Psoas muscle (tissue), 8 donors: ENCODE results near the gene FERD3L. TPM values are rescaled to one million over a fixed set of nuclear protein-coding genes. Genes with fewer than 3 reads are reported as not detected.
"Not testable (repeated sequence)": the region's sequence is repeated elsewhere in the genome, so short reads cannot be mapped to it uniquely, and the experiment has no call there.

ENCODE experiments used
- ATAC-seq, 4 donors: fragments of 200-7000 bp; cut with Tn5 transposase; one replicate each; pipeline ENCODE4 v1.9.1; 2020; ENCODE audit warnings: moderate library complexity in 3 of 4, mild to moderate bottlenecking in 2 of 4
- DNase-seq, 2 donors: peaks; one replicate each; pipeline ENCODE4 v3.0.0-alpha.2; 2020
- H3K27ac ChIP-seq: fragments of 200-600 bp; one replicate; pipeline ENCODE4 v1.8.0; 2022
- H3K27me3 ChIP-seq, 3 donors: fragments of 200-600 bp in 1 of 3; one replicate each; pipeline versions ENCODE4 v1.6.1 to v1.8.0; 2013 to 2022; ENCODE audit warnings: low read length in 2 of 3, mild to moderate bottlenecking in 2 of 3, moderate library complexity in 1 of 3; ENCODE audit not compliant: insufficient read depth in 3 of 3
- H3K36me3 ChIP-seq, 2 donors: fragments of 200-600 bp in 1 of 2; one replicate each; pipeline versions ENCODE4 v1.6.1 to v1.8.0; 2013 to 2022; ENCODE audit warnings: low read depth in 1 of 2, mild to moderate bottlenecking in 1 of 2, moderate library complexity in 1 of 2; ENCODE audit not compliant: insufficient read depth in 1 of 2
- H3K4me1 ChIP-seq: fragments of 200-600 bp; one replicate; pipeline ENCODE4 v1.8.0; 2022
- H3K4me3 ChIP-seq: fragments of 200-600 bp; one replicate; pipeline ENCODE4 v1.8.0; 2022; ENCODE audit warnings: mild to moderate bottlenecking
- H3K9me3 ChIP-seq: fragments of 200-600 bp; one replicate; pipeline ENCODE4 v1.8.0; 2022
- CTCF ChIP-seq: fragments of 200-600 bp; IDR thresholded peaks from one replicate; pipeline ENCODE4 v1.8.0; 2022; ENCODE audit warnings: antibody characterized with exemption
- WGBS, 3 donors: extraction: QIAGEN DNeasy Blood & Tissue Kit; methylation state at CpG; one replicate each; pipeline versions ENCODE4 v1.1.6 to v1.1.7; 2013; 5-methylcytosine and 5-hydroxymethylcytosine counted together
- intact Hi-C, 2 donors: fragments of 100-400 bp; cut with DNase I; formaldehyde crosslinking; loops; one replicate each; pipeline versions ENCODE4 v1.11.0 to v1.14.2; 2022
- long read RNA-seq, 2 donors: library from polyadenylated mRNA; unstranded; transcript quantifications; one replicate each; pipeline ENCODE4 v2.0.0, GENCODE V29; 2021
- polyA plus RNA-seq, 3 donors: library from polyadenylated mRNA; stranded (reverse); fragments of 200-250 nt; gene quantifications; one replicate each; pipeline ENCODE4 v1.2.3, GENCODE V29; 2013
- total RNA-seq, 4 donors: library from RNA; stranded (reverse); fragmentation: NEBNext Ultra II Directional in 2 of 4; extraction: Animal tissue kit (Norgen Biotek cat#: 25700) in 2 of 4; gene quantifications; one replicate each; pipeline versions ENCODE4 v1.2.1 to v1.2.4, GENCODE V29; 2021 to 2023
- donor health status: healthy with polysubstance abuse.
- donor health status: DM: no; HTN: no; CAD: no; lungs with moderate emphysema.
- donor health status: Bipolar disorder and iron deficiency.
- donor health status: healthy.
- donor health status: DM: yes; HTN: yes; CAD: no.
- donor health status: DM: no; HTN: no; CAD: no.
- donor health status: DM: no; HTN: no; CAD: no.
- donor health status: DM: yes; HTN: yes; CAD: no.

Gene FERD3L
- total RNA-seq (not detected), polyA plus RNA-seq (not detected)
- long read RNA-seq, donor 1 = 0 reads
- long read RNA-seq, donor 2 = 0 reads

- H3K27ac ChIP-seq = no peak within 1 kb of the TSS
- intact Hi-C loops = no loop called here
- peak within 1 kb of the TSS; percentile 13 for H3K4me3 ChIP-seq
- WGBS, 3 donors = 2 to 3% (median 2%) methylated on average over 50 to 51 of the region's 51 CpGs
- DNase-seq (peak; percentile 8 to 41), ATAC-seq (no peak)
- H3K9me3 ChIP-seq = no peaks in the 10 kb centered on the region
- H3K4me1 ChIP-seq = no peaks in the 10 kb centered on the region
- no peak for TF ChIP-seq CTCF
- H3K36me3 ChIP-seq = no peaks in the 10 kb centered on the region
- peaks cover 3 to 53% (median 17%) of the 10 kb centered on the region in 3 donors for H3K27me3 ChIP-seq
These were observed at the start of gene FERD3L for GRCh38 chr7:19144661-19145433. FERD3L (minus strand) TSS chr7:19145421; CDS start chr7:19145362, 59 bp downstream.

GRCh38 chr7:19194417-19194816 is 49.2 kb upstream of the FERD3L start:
- H3K4me3 ChIP-seq, H3K27me3 ChIP-seq, H3K27ac ChIP-seq, H3K9me3 ChIP-seq, H3K4me1 ChIP-seq, H3K36me3 ChIP-seq, ATAC-seq, DNase-seq, intact Hi-C loops: not testable (repeated sequence)
- WGBS, 3 donors = 30 to 36% (median 35%) methylated on average over 14 of the region's 14 CpGs

- TF ChIP-seq CTCF = no peak
- H3K27ac ChIP-seq = no peak overlapping the region
- 62 to 84% (median 65%) methylated on average over 1 of the region's 1 CpG for WGBS, 3 donors
- intact Hi-C loops = no loop called here
- H3K4me1 ChIP-seq = no peaks in the 10 kb centered on the region
- H3K36me3 ChIP-seq = no peaks in the 10 kb centered on the region
- DNase-seq (no peak), ATAC-seq (no peak)
- H3K9me3 ChIP-seq = peaks cover 6% of the 10 kb centered on the region
- peaks cover 0 to 2% (median 0%) of the 10 kb centered on the region in 3 donors for H3K27me3 ChIP-seq
- H3K4me3 ChIP-seq = no peak overlapping the region
These were observed 36.4 kb upstream of the FERD3L start for GRCh38 chr7:19181634-19182033.

GRCh38 chr7:19178595-19178994 is 33.4 kb upstream of the FERD3L start:
- TF ChIP-seq CTCF = no peak
- no peak overlapping the region for H3K27ac ChIP-seq
- intact Hi-C loops = no loop called here
- H3K36me3 ChIP-seq = no peaks in the 10 kb centered on the region
- WGBS, 3 donors = 75 to 81% (median 79%) methylated on average over 4 of the region's 4 CpGs
- H3K27me3 ChIP-seq = peaks cover 0 to 2% (median 0%) of the 10 kb centered on the region in 3 donors
- H3K9me3 ChIP-seq = no peaks in the 10 kb centered on the region
- DNase-seq (no peak), ATAC-seq (no peak)
- H3K4me1 ChIP-seq = no peaks in the 10 kb centered on the region
- H3K4me3 ChIP-seq = no peak overlapping the region

GRCh38 chr7:19177269-19177668 is 32.0 kb upstream of the FERD3L start:
- H3K36me3 ChIP-seq = no peaks in the 10 kb centered on the region
- TF ChIP-seq CTCF = no peak
- peaks cover 0 to 2% (median 0%) of the 10 kb centered on the region in 3 donors for H3K27me3 ChIP-seq
- intact Hi-C loops = no loop called here
- no peak overlapping the region for H3K4me3 ChIP-seq
- H3K9me3 ChIP-seq = no peaks in the 10 kb centered on the region
- H3K4me1 ChIP-seq = no peaks in the 10 kb centered on the region
- 52 to 57% (median 56%) methylated on average over 5 of the region's 5 CpGs for WGBS, 3 donors
- no peak overlapping the region for H3K27ac ChIP-seq
- no peak for DNase-seq
- no peak for ATAC-seq
